Stimulated activated naive CD4-positive, alpha-beta T cell treated with Interleukin-2 at 50 U/mL for 16 hours (primary cell): ENCODE results near the gene HCRTR2.

Experiments
- DNase-seq: peaks from one replicate; lab custom pipeline; 2025; lab: John Stamatoyannopoulos, UW

Gene HCRTR2

GRCh38 chr6:55327169-55327568 lies 152.9 kb downstream of the HCRTR2 start, which contains the start of gene GFRAL:
Gene GFRAL (plus strand): TSS chr6:55327469. CDS start chr6:55327555, 86 bp downstream.
- no peak for DNase-seq
